ENCODE data around the gene CALM1. TPM values are rescaled to one million over a fixed set of nuclear protein-coding genes. Genes with fewer than 3 reads are reported as not detected.

Gene CALM1
- total RNA-seq, result 100 to 1,000 TPM; 143 to 207 (median 161) TPM
- long read RNA-seq, full-length matches to known transcripts, result 113 of 120 reads
- long read RNA-seq, partial matches to known transcripts, result 2 of 120 reads
- long read RNA-seq, other reads (novel, unspliced or antisense), result 5 of 120 reads

GRCh38 chr14:90396341-90397339 is at the start of gene CALM1:
TSS of gene CALM1 (plus strand) at chr14:90397029. CDS start at chr14:90397231, 202 bp downstream.
- Histone ChIP-seq H3K36me3 (peaks cover 4 to 15% (median 8%) of the 10 kb centered on the region in 4 donors), H3K9me3 (no peaks in the 10 kb centered on the region), H3K27me3 (no peaks in the 10 kb centered on the region), H3K4me1 (peaks cover 0 to 28% (median 7%) of the 10 kb centered on the region in 4 donors), H3K4me3 (peak within 1 kb of the TSS; percentile 77 to 99 (median 87)), H3K27ac (peak within 1 kb of the TSS; percentile 80 to 91 (median 82))
- ATAC-seq (peak; percentile 79 to 91 (median 88)), DNase-seq (peak; percentile 96)
- 5% methylated on average over 8 of the region's 89 CpGs for WGBS (ENCODE audit: insufficient coverage, low coverage, low lambda C conversion rate, missing lambda C conversion rate)
- intact Hi-C loops (cut with DNase I), result no loop called here
- peak; percentile 100 for TF ChIP-seq POLR2A (IDR thresholded peaks at IDR 0.05)
- TF ChIP-seq, protein P1, sequence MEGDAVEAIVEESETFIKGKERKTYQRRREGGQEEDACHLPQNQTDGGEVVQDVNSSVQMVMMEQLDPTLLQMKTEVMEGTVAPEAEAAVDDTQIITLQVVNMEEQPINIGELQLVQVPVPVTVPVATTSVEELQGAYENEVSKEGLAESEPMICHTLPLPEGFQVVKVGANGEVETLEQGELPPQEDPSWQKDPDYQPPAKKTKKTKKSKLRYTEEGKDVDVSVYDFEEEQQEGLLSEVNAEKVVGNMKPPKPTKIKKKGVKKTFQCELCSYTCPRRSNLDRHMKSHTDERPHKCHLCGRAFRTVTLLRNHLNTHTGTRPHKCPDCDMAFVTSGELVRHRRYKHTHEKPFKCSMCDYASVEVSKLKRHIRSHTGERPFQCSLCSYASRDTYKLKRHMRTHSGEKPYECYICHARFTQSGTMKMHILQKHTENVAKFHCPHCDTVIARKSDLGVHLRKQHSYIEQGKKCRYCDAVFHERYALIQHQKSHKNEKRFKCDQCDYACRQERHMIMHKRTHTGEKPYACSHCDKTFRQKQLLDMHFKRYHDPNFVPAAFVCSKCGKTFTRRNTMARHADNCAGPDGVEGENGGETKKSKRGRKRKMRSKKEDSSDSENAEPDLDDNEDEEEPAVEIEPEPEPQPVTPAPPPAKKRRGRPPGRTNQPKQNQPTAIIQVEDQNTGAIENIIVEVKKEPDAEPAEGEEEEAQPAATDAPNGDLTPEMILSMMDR (IDR thresholded peaks at IDR 0.05), result peak in 1 of 4 donors; percentile 13

- intact Hi-C loops (cut with DNase I), result no loop called here
- ATAC-seq (no peak), DNase-seq (no peak)
- no peak overlapping the region for H3K4me3 ChIP-seq
- no peaks in the 10 kb centered on the region for H3K36me3 ChIP-seq
- no peak for TF ChIP-seq POLR2A (IDR thresholded peaks at IDR 0.05)
- TF ChIP-seq, protein P1 (IDR thresholded peaks at IDR 0.05), result no peak
- WGBS (ENCODE audit: insufficient coverage, low coverage, low lambda C conversion rate, missing lambda C conversion rate), result 87% methylated on average over 2 of the region's 2 CpGs
- no peaks in the 10 kb centered on the region for H3K4me1 ChIP-seq
- H3K27me3 ChIP-seq, result no peaks in the 10 kb centered on the region
- no peak overlapping the region for H3K27ac ChIP-seq
- H3K9me3 ChIP-seq, result no peaks in the 10 kb centered on the region
These were observed 48.6 kb upstream of the CALM1 start for GRCh38 chr14:90348270-90348669.

GRCh38 chr14:90349739-90350138 is 47.1 kb upstream of the CALM1 start:
- H3K9me3 ChIP-seq, result no peaks in the 10 kb centered on the region

GRCh38 chr14:90354551-90355298 is 42.1 kb upstream of the CALM1 start:
- no peaks in the 10 kb centered on the region for H3K9me3 ChIP-seq
- ATAC-seq, result peak; percentile 18 to 45 (median 34)
- peaks cover 0 to 28% (median 13%) of the 10 kb centered on the region in 4 donors for H3K4me1 ChIP-seq
- H3K4me3 ChIP-seq, result no peak overlapping the region
- no peaks in the 10 kb centered on the region for H3K36me3 ChIP-seq
- peak overlapping the region in 1 of 3 donors; percentile 55 for H3K27ac ChIP-seq
- intact Hi-C loops (cut with DNase I), result no loop called here
- 91% methylated on average over 6 of the region's 16 CpGs for WGBS (ENCODE audit: insufficient coverage, low coverage, low lambda C conversion rate, missing lambda C conversion rate)
- no peak for DNase-seq
- no peaks in the 10 kb centered on the region for H3K27me3 ChIP-seq
- TF ChIP-seq, protein P1 (IDR thresholded peaks at IDR 0.05), result no peak
- no peak for TF ChIP-seq POLR2A (IDR thresholded peaks at IDR 0.05)

More at GRCh38 chr14:90349739-90350138, 47.1 kb upstream of the CALM1 start:
- ATAC-seq (no peak), DNase-seq (no peak)
- WGBS (ENCODE audit: insufficient coverage, low coverage, low lambda C conversion rate, missing lambda C conversion rate), result 32% methylated on average over 4 of the region's 4 CpGs
- TF ChIP-seq, protein P1 (IDR thresholded peaks at IDR 0.05), result no peak
- TF ChIP-seq POLR2A (IDR thresholded peaks at IDR 0.05), result no peak
- peaks cover 0 to 2% (median 1%) of the 10 kb centered on the region in 4 donors for H3K4me1 ChIP-seq
- no peak overlapping the region for H3K27ac ChIP-seq
- intact Hi-C loops (cut with DNase I), result no loop called here
- no peak overlapping the region for H3K4me3 ChIP-seq
- no peaks in the 10 kb centered on the region for H3K27me3 ChIP-seq
- H3K36me3 ChIP-seq, result no peaks in the 10 kb centered on the region
